A673 (cell line): ENCODE measurements around the gene DNAH9. TPM values are rescaled to one million over a fixed set of nuclear protein-coding genes. Genes with fewer than 3 reads are reported as not detected.

Source experiments
- BruUV-seq: library from RNA; stranded (reverse); fragments of 400-500 nt; replicated peaks from 2 replicates; lab custom pipeline; 2021; lab: Mats Ljungman, UMichigan
- CTCF ChIA-PET: fragments of 300-600 bp; sonication (Branson Sonifier 250); formaldehyde crosslinking; loops from one replicate; lab custom pipeline; 2022; ENCODE audit warnings: antibody characterized with exemption; lab: Charles Lee
- POLR2A ChIA-PET: fragments of 300-600 bp; sonication (Branson Sonifier 250); formaldehyde crosslinking; loops from one replicate; lab custom pipeline; 2022; ENCODE audit warnings: antibody characterized with exemption; ENCODE audit not compliant: low non-redundant PET; lab: Charles Lee
- DNase-seq: peaks from one replicate; pipeline ENCODE4 v3.0.0-alpha.2; 2015; ENCODE audit warnings: low spot score
- H3K27ac ChIP-seq: fragments of 200-600 bp; sonication (generic); 2 replicates; pipeline ENCODE4 v1.5.1; 2016; ENCODE audit warnings: mixed run types, low read depth, mild to moderate bottlenecking, mixed read lengths, antibody characterized with exemption, low read length; ENCODE audit not compliant: poor library complexity, severe bottlenecking
- H3K27me3 ChIP-seq: fragments of 200-600 bp; sonication (generic); replicated peaks from 2 replicates; pipeline ENCODE4 v1.6.1; 2017; ENCODE audit warnings: mixed run types, low read depth, mild to moderate bottlenecking, mixed read lengths, antibody characterized with exemption, low read length; ENCODE audit not compliant: insufficient read depth, poor library complexity
- H3K36me3 ChIP-seq: fragments of 200-600 bp; sonication (generic); 2 replicates; pipeline ENCODE4 v1.6.1; 2016; ENCODE audit warnings: mixed run types, mild to moderate bottlenecking, mixed read lengths, antibody characterized with exemption, low read length; ENCODE audit not compliant: insufficient read depth, poor library complexity, severe bottlenecking
- H3K4me1 ChIP-seq: fragments of 200-600 bp; sonication (generic); 2 replicates; pipeline ENCODE4 v1.6.1; 2017; ENCODE audit warnings: mixed run types, mild to moderate bottlenecking, mixed read lengths, antibody characterized with exemption, low read length; ENCODE audit not compliant: insufficient read depth, poor library complexity, severe bottlenecking
- H3K4me3 ChIP-seq: fragments of 200-600 bp; sonication (generic); 2 replicates; pipeline ENCODE4 v1.5.1; 2016; ENCODE audit warnings: low read depth, mixed run types, mild to moderate bottlenecking, mixed read lengths, low read length; ENCODE audit not compliant: poor library complexity, severe bottlenecking
- H3K9me3 ChIP-seq: fragments of 200-600 bp; sonication (generic); 2 replicates; pipeline ENCODE4 v1.6.1; 2016; ENCODE audit warnings: mixed run types, low read depth, mild to moderate bottlenecking, mixed read lengths, antibody characterized with exemption, low read length; ENCODE audit not compliant: poor library complexity, severe bottlenecking
- EZH2 ChIP-seq: fragments of 200-600 bp; sonication (generic); IDR thresholded peaks from 2 replicates; pipeline ENCODE4 v1.6.1; 2017; ENCODE audit warnings: borderline replicate concordance, low read depth, mild to moderate bottlenecking, mixed read lengths, antibody characterized with exemption, low read length; ENCODE audit not compliant: poor library complexity, severe bottlenecking
- intact Hi-C: fragments of 100-400 bp; cut with micrococcal nuclease; formaldehyde crosslinking; loops from one replicate; pipeline ENCODE4 v1.10.0; 2022; ENCODE audit not compliant: unreplicated experiment
- total RNA-seq: library from RNA; stranded (reverse); gene quantifications from 2 replicates; pipeline ENCODE4 v1.2.3, GENCODE V29; 2021
- TF ChIP-seq, protein P1 (sequence below): fragments of 300-800, 200-600 bp; sonication (generic); conservative IDR thresholded peaks from 2 replicates; pipeline ENCODE4 v1.5.1; 2017; ENCODE audit warnings: low read depth, mild to moderate bottlenecking, antibody characterized with exemption, low read length, moderate library complexity, mixed read lengths

DNAH9 gene
- total RNA-seq, 1 experiment from 2014 or later: 6.6 TPM

GRCh38 chr17:11627301-11627940, 29.2 kb downstream of the DNAH9 start:
- POLR2A ChIA-PET: no interaction called here
- TF ChIP-seq, protein P1, sequence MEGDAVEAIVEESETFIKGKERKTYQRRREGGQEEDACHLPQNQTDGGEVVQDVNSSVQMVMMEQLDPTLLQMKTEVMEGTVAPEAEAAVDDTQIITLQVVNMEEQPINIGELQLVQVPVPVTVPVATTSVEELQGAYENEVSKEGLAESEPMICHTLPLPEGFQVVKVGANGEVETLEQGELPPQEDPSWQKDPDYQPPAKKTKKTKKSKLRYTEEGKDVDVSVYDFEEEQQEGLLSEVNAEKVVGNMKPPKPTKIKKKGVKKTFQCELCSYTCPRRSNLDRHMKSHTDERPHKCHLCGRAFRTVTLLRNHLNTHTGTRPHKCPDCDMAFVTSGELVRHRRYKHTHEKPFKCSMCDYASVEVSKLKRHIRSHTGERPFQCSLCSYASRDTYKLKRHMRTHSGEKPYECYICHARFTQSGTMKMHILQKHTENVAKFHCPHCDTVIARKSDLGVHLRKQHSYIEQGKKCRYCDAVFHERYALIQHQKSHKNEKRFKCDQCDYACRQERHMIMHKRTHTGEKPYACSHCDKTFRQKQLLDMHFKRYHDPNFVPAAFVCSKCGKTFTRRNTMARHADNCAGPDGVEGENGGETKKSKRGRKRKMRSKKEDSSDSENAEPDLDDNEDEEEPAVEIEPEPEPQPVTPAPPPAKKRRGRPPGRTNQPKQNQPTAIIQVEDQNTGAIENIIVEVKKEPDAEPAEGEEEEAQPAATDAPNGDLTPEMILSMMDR: no peak
- no peak for TF ChIP-seq EZH2
- DNase-seq: no peak
- Histone ChIP-seq H3K4me3 (no peak overlapping the region), H3K27me3 (no peaks in the 10 kb centered on the region), H3K36me3 (no peaks in the 10 kb centered on the region), H3K9me3 (no peaks in the 10 kb centered on the region), H3K4me1 (no peaks in the 10 kb centered on the region), H3K27ac (no peak overlapping the region)
- CTCF ChIA-PET: no interaction called here
- BruUV-seq: no TSS peak
- intact Hi-C loops: no loop called here

- no peaks in the 10 kb centered on the region for H3K27me3 ChIP-seq
- TF ChIP-seq EZH2: no peak
- TF ChIP-seq, protein P1: peak; percentile 30
- no peaks in the 10 kb centered on the region for H3K36me3 ChIP-seq
- DNase-seq: no peak
- H3K4me1 ChIP-seq: no peaks in the 10 kb centered on the region
- ChIA-PET POLR2A (no interaction called here), CTCF (no interaction called here)
- intact Hi-C loops: no loop called here
- no peak overlapping the region for H3K4me3 ChIP-seq
- BruUV-seq: no TSS peak
- no peaks in the 10 kb centered on the region for H3K9me3 ChIP-seq
- no peak overlapping the region for H3K27ac ChIP-seq
Measured at GRCh38 chr17:11628374-11628773, 30.1 kb downstream of the DNAH9 start.

- TF ChIP-seq, protein P1: no peak
- H3K4me3 ChIP-seq: no peak overlapping the region
- no peaks in the 10 kb centered on the region for H3K4me1 ChIP-seq
- DNase-seq: no peak
- H3K27me3 ChIP-seq: no peaks in the 10 kb centered on the region
- ChIA-PET CTCF (no interaction called here), POLR2A (no interaction called here)
- H3K27ac ChIP-seq: no peak overlapping the region
- H3K36me3 ChIP-seq: no peaks in the 10 kb centered on the region
- intact Hi-C loops: no loop called here
- H3K9me3 ChIP-seq: no peaks in the 10 kb centered on the region
- BruUV-seq: no TSS peak
Measured at GRCh38 chr17:11628831-11629230, 30.6 kb downstream of the DNAH9 start.
